ENCODE data around the gene GREB1.

Gene GREB1

DNA sequence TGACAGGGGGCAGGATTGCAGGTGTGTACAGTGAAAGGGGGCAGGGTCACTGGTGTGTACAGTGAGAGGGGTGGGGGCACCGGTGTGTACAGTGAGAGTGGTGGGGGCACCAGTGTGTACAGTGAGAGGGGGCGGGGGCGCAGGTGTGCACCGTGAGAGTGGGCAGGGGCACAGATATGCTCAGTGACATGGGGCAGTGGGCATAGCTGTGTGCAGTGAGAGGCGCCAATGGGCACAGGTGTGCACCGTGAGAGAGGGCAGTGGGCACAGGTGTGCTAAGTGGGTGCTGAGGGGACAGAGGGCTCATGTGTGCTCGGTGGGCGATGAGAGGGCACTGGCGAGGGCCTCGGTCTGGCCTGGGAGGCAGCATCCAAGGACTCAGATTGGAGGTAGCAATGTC, 63.0 kb downstream of the GREB1 start:
- no peak overlapping the region for H3K27ac ChIP-seq
- TF ChIP-seq, protein P1, sequence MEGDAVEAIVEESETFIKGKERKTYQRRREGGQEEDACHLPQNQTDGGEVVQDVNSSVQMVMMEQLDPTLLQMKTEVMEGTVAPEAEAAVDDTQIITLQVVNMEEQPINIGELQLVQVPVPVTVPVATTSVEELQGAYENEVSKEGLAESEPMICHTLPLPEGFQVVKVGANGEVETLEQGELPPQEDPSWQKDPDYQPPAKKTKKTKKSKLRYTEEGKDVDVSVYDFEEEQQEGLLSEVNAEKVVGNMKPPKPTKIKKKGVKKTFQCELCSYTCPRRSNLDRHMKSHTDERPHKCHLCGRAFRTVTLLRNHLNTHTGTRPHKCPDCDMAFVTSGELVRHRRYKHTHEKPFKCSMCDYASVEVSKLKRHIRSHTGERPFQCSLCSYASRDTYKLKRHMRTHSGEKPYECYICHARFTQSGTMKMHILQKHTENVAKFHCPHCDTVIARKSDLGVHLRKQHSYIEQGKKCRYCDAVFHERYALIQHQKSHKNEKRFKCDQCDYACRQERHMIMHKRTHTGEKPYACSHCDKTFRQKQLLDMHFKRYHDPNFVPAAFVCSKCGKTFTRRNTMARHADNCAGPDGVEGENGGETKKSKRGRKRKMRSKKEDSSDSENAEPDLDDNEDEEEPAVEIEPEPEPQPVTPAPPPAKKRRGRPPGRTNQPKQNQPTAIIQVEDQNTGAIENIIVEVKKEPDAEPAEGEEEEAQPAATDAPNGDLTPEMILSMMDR (IDR thresholded peaks at IDR 0.05): no peak
- no peak overlapping the region for H3K4me3 ChIP-seq
- no peak for DNase-seq (ENCODE audit: low spot score)

- Histone ChIP-seq H3K27ac (no peak overlapping the region), H3K4me3 (no peak overlapping the region)
- DNase-seq (ENCODE audit: low spot score): no peak
- TF ChIP-seq, protein P1 (IDR thresholded peaks at IDR 0.05): no peak
Measured at GRCh38 chr2:11597538-11598225, 63.8 kb downstream of the GREB1 start.

GRCh38 chr2:11598228-11598731, 64.4 kb downstream of the GREB1 start:
- Histone ChIP-seq H3K4me3 (no peak overlapping the region), H3K27ac (no peak overlapping the region)
- TF ChIP-seq, protein P1 (IDR thresholded peaks at IDR 0.05): no peak
- no peak for DNase-seq (ENCODE audit: low spot score)

GRCh38 chr2:11602563-11603204, 68.8 kb downstream of the GREB1 start:
- TF ChIP-seq, protein P1 (IDR thresholded peaks at IDR 0.05): no peak
- no peak overlapping the region for H3K4me3 ChIP-seq
- DNase-seq (ENCODE audit: low spot score): no peak
- no peak overlapping the region for H3K27ac ChIP-seq

GRCh38 chr2:11610624-11611242, 76.9 kb downstream of the GREB1 start:
- TF ChIP-seq, protein P1 (IDR thresholded peaks at IDR 0.05): no peak
- DNase-seq (ENCODE audit: low spot score): no peak
- Histone ChIP-seq H3K27ac (no peak overlapping the region), H3K4me3 (no peak overlapping the region)

DNA sequence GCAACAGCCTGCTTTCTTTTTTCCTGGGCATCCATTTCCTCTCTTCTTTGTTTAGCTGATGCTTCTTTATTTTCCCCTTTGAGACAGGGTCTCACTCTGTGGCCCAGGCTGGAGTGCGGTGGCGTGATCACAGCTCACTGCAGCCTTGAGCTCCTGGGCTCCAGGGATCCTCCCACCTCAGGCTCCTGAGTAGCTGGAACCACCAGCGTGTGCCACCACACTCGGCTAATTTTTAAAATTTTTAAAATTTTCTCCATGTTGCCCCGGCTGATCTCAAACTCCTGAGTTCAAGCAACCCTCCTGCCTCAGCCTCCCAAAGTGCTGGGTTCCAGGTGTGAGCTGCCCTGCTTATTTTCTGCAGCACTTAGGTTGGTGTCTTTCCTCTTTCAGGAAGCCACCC, 77.4 kb downstream of the GREB1 start:
- H3K4me3 ChIP-seq: no peak overlapping the region
- TF ChIP-seq, protein P1 (IDR thresholded peaks at IDR 0.05): no peak
- H3K27ac ChIP-seq: no peak overlapping the region
- no peak for DNase-seq (ENCODE audit: low spot score)
